ENCODE measurements around the gene MSX1. TPM values are rescaled to one million over a fixed set of nuclear protein-coding genes. Genes with fewer than 3 reads are reported as not detected.

Gene MSX1
- total and polyA plus RNA-seq, 2 experiments from 2014 or later = 0.61 TPM; not detected in 1

GRCh38 chr4:4866124-4866865 is 6.8 kb downstream of the MSX1 start:
- peaks cover 12% of the 10 kb centered on the region for H3F3A ChIP-seq (replicated peaks; ENCODE audit: low read depth)
- Mint-ChIP-seq H3K36me3 (ENCODE audit: low read depth) (no peaks in the 10 kb centered on the region; the same call in 2 of the 3 replicates), H3K27ac (no peak overlapping the region), H3K4me3 (peak overlapping the region; percentile 74), H3K9me3 (peaks cover 5% of the 10 kb centered on the region; the same call in 1 of the 3 replicates), H3K4me1 (peaks cover 47% of the 10 kb centered on the region), H3K27me3 (ENCODE audit: insufficient read depth, low read depth, poor library complexity) (peaks cover 44% of the 10 kb centered on the region)
- TF ChIP-seq ETS1 (IDR thresholded peaks at IDR 0.05) (no peak), EZH2phosphoT487 (IDR thresholded peaks at IDR 0.05; ENCODE audit: unreplicated experiment) (peak; percentile 67), EZH2 (IDR thresholded peaks at IDR 0.05; ENCODE audit: low read depth, unreplicated experiment) (peak; percentile 100)
- H3K27me3 ChIP-seq (ENCODE audit: insufficient read depth) = peaks cover 100% of the 10 kb centered on the region
- peaks cover 69% of the 10 kb centered on the region for H4K20me1 ChIP-seq (replicated peaks; ENCODE audit: insufficient read depth)
- ATAC-seq (peak; percentile 1; the same call in 2 of the 3 replicates), DNase-seq (ENCODE audit: low spot score) (peak; percentile 57)
- no peaks in the 10 kb centered on the region; the same call in 1 of the 2 replicates for H3K36me3 ChIP-seq (ENCODE audit: insufficient read depth)
- peak overlapping the region; percentile 66; the same call in 1 of the 2 replicates for H2AFZ ChIP-seq
- H3K27ac ChIP-seq (ENCODE audit: low read depth) = no peak overlapping the region
- no peaks in the 10 kb centered on the region for H3K79me2 ChIP-seq (replicated peaks; ENCODE audit: insufficient read depth)
- peak overlapping the region; percentile 50 for H3K4me3 ChIP-seq
- H3K4me1 ChIP-seq (ENCODE audit: insufficient read depth) = peaks cover 45% of the 10 kb centered on the region
- H3K4me2 ChIP-seq = peak overlapping the region; percentile 79
- H3K9me2 ChIP-seq (ENCODE audit: insufficient read depth) = no peaks in the 10 kb centered on the region

- ATAC-seq = peak; percentile 12
Observed at GRCh38 chr4:4866866-4867374, 7.5 kb downstream of the MSX1 start.

More at GRCh38 chr4:4866866-4867374, 7.5 kb downstream of the MSX1 start:
- peak; percentile 95 for TF ChIP-seq EZH2 (IDR thresholded peaks at IDR 0.05; ENCODE audit: low read depth, unreplicated experiment)
- peak; percentile 78 for TF ChIP-seq EZH2phosphoT487 (IDR thresholded peaks at IDR 0.05; ENCODE audit: unreplicated experiment)
- no peak for TF ChIP-seq JUNB (IDR thresholded peaks at IDR 0.05; ENCODE audit: unreplicated experiment)
- TF ChIP-seq REST (IDR thresholded peaks at IDR 0.05; ENCODE audit: unreplicated experiment) = no peak
- TF ChIP-seq CREB1 (CRISPR knock-in tag; IDR thresholded peaks at IDR 0.05; ENCODE audit: low read depth) = no peak
- no peak for TF ChIP-seq ETS1 (IDR thresholded peaks at IDR 0.05)
- Histone ChIP-seq H3K4me2 (peak overlapping the region; percentile 79), H3K4me1 (ENCODE audit: insufficient read depth) (peaks cover 43% of the 10 kb centered on the region), H3K27ac (ENCODE audit: low read depth) (no peak overlapping the region), H3K4me3 (peak overlapping the region; percentile 50), H3F3A (replicated peaks; ENCODE audit: low read depth) (peaks cover 8% of the 10 kb centered on the region), H3K9me2 (ENCODE audit: insufficient read depth) (no peaks in the 10 kb centered on the region), H4K20me1 (replicated peaks; ENCODE audit: insufficient read depth) (peaks cover 64% of the 10 kb centered on the region), H3K36me3 (ENCODE audit: insufficient read depth) (no peaks in the 10 kb centered on the region; the same call in 1 of the 2 replicates), H2AFZ (no peak overlapping the region), H3K27me3 (ENCODE audit: insufficient read depth) (peaks cover 100% of the 10 kb centered on the region), H3K79me2 (replicated peaks; ENCODE audit: insufficient read depth) (no peaks in the 10 kb centered on the region)
- Mint-ChIP-seq H3K4me1 (peaks cover 48% of the 10 kb centered on the region), H3K4me3 (peak overlapping the region; percentile 74), H3K27ac (no peak overlapping the region), H3K27me3 (ENCODE audit: insufficient read depth, low read depth, poor library complexity) (peaks cover 38% of the 10 kb centered on the region), H3K36me3 (ENCODE audit: low read depth) (no peaks in the 10 kb centered on the region; the same call in 2 of the 3 replicates), H3K9me3 (peaks cover 5% of the 10 kb centered on the region; the same call in 1 of the 3 replicates)
- DNase-seq (ENCODE audit: low spot score) = peak; percentile 45

Data from GM23338 (cell line).